Activated CD4-positive, alpha-beta T cell treated with anti-CD3 and anti-CD28 coated beads for 36 hours (primary cell): ENCODE results near the gene TSSC4. TPM values are rescaled to one million over a fixed set of nuclear protein-coding genes. Genes with fewer than 3 reads are reported as not detected.

Experiments
- ATAC-seq: fragments of 200-7000 bp; cut with Tn5 transposase; one replicate; pipeline ENCODE4 v1.10.0; 2021; ENCODE audit warnings: mild to moderate bottlenecking, moderate library complexity
- CTCF ChIA-PET: fragments of 350-600 bp; sonication (Branson Sonifier 250); formaldehyde crosslinking; loops from one replicate; lab custom pipeline; 2021; ENCODE audit warnings: antibody characterized with exemption; lab: Charles Lee
- POLR2A ChIA-PET: fragments of 350-600 bp; sonication (Branson Sonifier 250); formaldehyde crosslinking; loops from one replicate; lab custom pipeline; 2021; ENCODE audit warnings: antibody characterized with exemption, inconsistent platforms; lab: Charles Lee
- DNase-seq: peaks from one replicate; pipeline ENCODE4 v3.0.0-alpha.2; 2020
- H3K27ac Mint-ChIP-seq: one replicate; pipeline ENCODE4 v1.8.0; 2021; ENCODE audit warnings: mixed read lengths
- H3K27me3 Mint-ChIP-seq: one replicate; pipeline ENCODE4 v1.8.0; 2021; ENCODE audit warnings: mixed read lengths
- H3K36me3 Mint-ChIP-seq: one replicate; pipeline ENCODE4 v1.8.0; 2021; ENCODE audit warnings: low read depth, mixed read lengths
- H3K4me1 Mint-ChIP-seq: one replicate; pipeline ENCODE4 v1.8.0; 2021; ENCODE audit warnings: mixed read lengths
- H3K4me3 Mint-ChIP-seq: one replicate; pipeline ENCODE4 v1.8.0; 2021; ENCODE audit warnings: mild to moderate bottlenecking, moderate library complexity, mixed read lengths
- H3K9me3 Mint-ChIP-seq: one replicate; pipeline ENCODE4 v1.8.0; 2021; ENCODE audit warnings: low read depth, mixed read lengths
- intact Hi-C, 2 experiments: fragments of 100-400 bp; cut with DNase I in 1 of 2; cut with micrococcal nuclease in 1 of 2; formaldehyde crosslinking; loops; one replicate each; pipeline versions ENCODE4 v1.14.2 to v1.15.1; 2022 to 2024; cut with DNase I, micrococcal nuclease
- total RNA-seq, 2 experiments: library from RNA; stranded (reverse); gene quantifications; one replicate each; pipeline ENCODE4 v1.2.3, GENCODE V29; 2021

The TSSC4 gene
- total RNA-seq, 2 experiments from 2014 or later, result 19.8 to 38.4 TPM

DNA sequence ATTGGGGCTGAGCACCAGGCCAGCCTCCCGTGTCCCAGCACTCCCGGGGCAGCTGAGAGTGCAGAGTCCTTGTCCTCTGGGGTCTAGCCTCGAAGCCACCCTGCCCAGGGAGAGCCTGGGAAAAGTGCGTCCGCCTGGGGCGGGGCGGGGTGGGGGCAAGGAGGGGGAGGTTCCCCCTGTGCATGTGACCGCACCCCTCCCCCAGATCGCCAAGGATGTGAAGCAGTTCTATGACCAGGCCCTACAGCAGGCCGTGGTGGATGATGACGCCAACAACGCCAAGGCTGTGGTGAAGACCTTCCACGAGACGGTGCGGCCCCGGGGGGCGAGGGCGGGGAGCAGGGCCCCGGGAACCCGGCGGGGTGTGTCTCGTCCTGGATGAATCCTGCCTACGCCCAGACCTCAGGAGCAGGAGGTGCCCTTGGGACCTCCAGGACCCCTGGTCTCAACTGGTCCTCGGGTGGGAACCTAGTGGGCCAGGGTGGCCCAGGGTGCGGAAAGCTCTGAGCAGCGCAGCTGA, 5.3 kb upstream of the TSSC4 start:
- ChIA-PET POLR2A (no interaction called here), CTCF (no interaction called here)
- Mint-ChIP-seq H3K4me3 (no peak overlapping the region), H3K27ac (no peak overlapping the region), H3K27me3 (no peaks in the 10 kb centered on the region), H3K4me1 (peaks cover 3% of the 10 kb centered on the region), H3K36me3 (no peaks in the 10 kb centered on the region), H3K9me3 (no peaks in the 10 kb centered on the region)
- intact Hi-C loops, result loop anchor here in 1 of 2 experiments (5.0 kb wide), 1 partner anchor 1008 kb away; the partner anchor contains the start of gene BRSK2
- DNase-seq (no peak), ATAC-seq (no peak)

DNA sequence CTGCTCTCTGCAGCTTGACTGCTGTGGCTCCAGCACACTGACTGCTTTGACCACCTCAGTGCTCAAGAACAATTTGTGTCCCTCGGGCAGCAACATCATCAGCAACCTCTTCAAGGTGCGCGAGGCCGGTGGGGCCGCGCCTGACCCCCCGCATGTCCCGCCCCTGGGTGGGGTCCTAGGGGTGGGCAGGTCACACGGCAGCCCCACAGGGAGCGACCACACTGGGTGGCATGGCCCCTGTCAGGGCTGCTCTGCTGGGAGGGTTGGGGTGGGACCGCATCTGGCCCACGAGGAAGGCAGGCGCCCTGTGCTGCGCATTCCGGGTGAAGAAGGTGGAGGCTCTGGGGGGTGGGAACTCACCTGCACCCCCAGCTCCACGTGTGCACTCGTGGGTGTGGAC, 4.7 kb upstream of the TSSC4 start:
- ATAC-seq (no peak), DNase-seq (no peak)
- Mint-ChIP-seq H3K4me3 (no peak overlapping the region), H3K9me3 (no peaks in the 10 kb centered on the region), H3K36me3 (no peaks in the 10 kb centered on the region), H3K4me1 (peaks cover 3% of the 10 kb centered on the region), H3K27ac (no peak overlapping the region), H3K27me3 (no peaks in the 10 kb centered on the region)
- intact Hi-C loops, result loop anchor here in 1 of 2 experiments (5.0 kb wide), 1 partner anchor 1009 kb away; the partner anchor contains the start of gene BRSK2
- ChIA-PET POLR2A (no interaction called here), CTCF (no interaction called here)

DNA sequence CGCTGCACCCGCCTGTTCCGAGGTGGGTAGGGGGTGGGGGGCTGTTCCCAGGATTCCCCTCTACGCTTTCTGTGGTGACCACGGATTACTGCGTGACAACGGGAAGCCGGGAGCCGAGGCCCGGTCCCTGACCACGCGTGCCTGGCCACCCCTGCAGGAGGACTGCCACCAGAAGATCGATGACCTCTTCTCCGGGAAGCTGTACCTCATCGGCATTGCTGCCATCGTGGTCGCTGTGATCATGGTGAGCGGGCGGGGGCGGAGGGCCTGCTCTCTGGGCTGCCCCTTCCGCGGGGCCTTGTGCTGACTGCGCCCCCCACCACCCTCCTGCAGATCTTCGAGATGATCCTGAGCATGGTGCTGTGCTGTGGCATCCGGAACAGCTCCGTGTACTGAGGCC, 4.1 kb upstream of the TSSC4 start:
- H3K9me3 Mint-ChIP-seq, result no peaks in the 10 kb centered on the region
- DNase-seq, result no peak
- no peak for ATAC-seq
- POLR2A ChIA-PET, result no interaction called here
- H3K27me3 Mint-ChIP-seq, result no peaks in the 10 kb centered on the region
- no peak overlapping the region for H3K4me3 Mint-ChIP-seq
- peaks cover 2% of the 10 kb centered on the region for H3K36me3 Mint-ChIP-seq
- H3K27ac Mint-ChIP-seq, result no peak overlapping the region
- CTCF ChIA-PET, result no interaction called here
- intact Hi-C loops, result loop anchor here in 1 of 2 experiments (5.0 kb wide), 1 partner anchor 1009 kb away; the partner anchor contains the start of gene BRSK2
- H3K4me1 Mint-ChIP-seq, result peaks cover 5% of the 10 kb centered on the region

DNA sequence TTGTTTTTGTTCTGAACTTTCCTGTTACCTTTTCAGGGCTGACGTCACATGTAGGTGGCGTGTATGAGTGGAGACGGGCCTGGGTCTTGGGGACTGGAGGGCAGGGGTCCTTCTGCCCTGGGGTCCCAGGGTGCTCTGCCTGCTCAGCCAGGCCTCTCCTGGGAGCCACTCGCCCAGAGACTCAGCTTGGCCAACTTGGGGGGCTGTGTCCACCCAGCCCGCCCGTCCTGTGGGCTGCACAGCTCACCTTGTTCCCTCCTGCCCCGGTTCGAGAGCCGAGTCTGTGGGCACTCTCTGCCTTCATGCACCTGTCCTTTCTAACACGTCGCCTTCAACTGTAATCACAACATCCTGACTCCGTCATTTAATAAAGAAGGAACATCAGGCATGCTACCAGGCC, 3.5 kb upstream of the TSSC4 start:
- H3K27me3 Mint-ChIP-seq, result no peaks in the 10 kb centered on the region
- peaks cover 10% of the 10 kb centered on the region for H3K4me1 Mint-ChIP-seq
- POLR2A ChIA-PET, result no interaction called here
- no peak overlapping the region for H3K27ac Mint-ChIP-seq
- no peaks in the 10 kb centered on the region for H3K9me3 Mint-ChIP-seq
- intact Hi-C loops, result loop anchor here in 1 of 2 experiments (5.0 kb wide), 1 partner anchor 1010 kb away; the partner anchor contains the start of gene BRSK2
- CTCF ChIA-PET, result no interaction called here
- H3K4me3 Mint-ChIP-seq, result no peak overlapping the region
- H3K36me3 Mint-ChIP-seq, result peaks cover 3% of the 10 kb centered on the region
- DNase-seq (no peak), ATAC-seq (no peak)

DNA sequence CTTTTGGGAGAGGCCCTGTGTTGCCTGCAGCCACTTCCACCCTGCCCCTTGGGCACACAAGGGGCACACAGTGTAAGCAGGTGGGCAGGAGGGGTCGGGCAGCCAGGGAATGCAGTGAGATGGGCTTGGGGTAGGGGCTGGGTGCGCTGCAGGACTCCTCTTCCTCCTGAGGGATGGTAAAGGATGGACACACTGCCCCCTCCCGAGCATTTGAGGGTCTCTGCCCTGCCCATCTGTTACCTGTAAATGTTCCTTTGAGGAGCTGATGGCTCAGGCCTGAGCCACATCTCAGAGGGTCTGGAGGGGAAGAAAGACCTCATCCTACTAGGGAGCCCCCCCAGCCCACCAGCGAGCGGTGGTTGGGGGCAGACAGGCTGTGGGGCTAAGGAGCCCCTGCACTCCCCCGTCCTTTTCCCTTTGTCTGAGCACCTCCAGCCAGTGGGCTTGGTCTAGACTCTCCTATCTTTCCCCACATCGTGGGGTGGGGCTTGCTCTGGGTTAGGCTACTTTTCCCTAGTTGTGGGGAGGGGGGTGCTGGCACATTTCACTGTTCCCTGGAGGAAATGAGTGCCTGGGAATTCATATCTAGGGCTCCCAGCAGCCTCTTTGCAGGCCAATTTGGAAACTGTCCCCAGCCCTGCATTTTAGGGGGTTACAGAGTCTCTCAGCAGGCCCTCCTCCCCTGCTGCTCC, 1.7 kb upstream of the TSSC4 start:
- peak overlapping the region; percentile 87 for H3K4me3 Mint-ChIP-seq
- peaks cover 16% of the 10 kb centered on the region for H3K4me1 Mint-ChIP-seq
- ChIA-PET CTCF (interaction anchor here (1.0 kb wide), 1 partner anchor 21 kb away, joined by 3 read pairs; no protein-coding TSS in a partner anchor), POLR2A (no interaction called here)
- peaks cover 9% of the 10 kb centered on the region for H3K36me3 Mint-ChIP-seq
- H3K27ac Mint-ChIP-seq, result peak overlapping the region; percentile 84
- intact Hi-C loops, result loop anchor here in 1 of 2 experiments (5.0 kb wide), 1 partner anchor 1012 kb away; the partner anchor contains the start of gene BRSK2
- H3K9me3 Mint-ChIP-seq, result no peaks in the 10 kb centered on the region
- no peak for ATAC-seq
- H3K27me3 Mint-ChIP-seq, result no peaks in the 10 kb centered on the region
- no peak for DNase-seq

DNA sequence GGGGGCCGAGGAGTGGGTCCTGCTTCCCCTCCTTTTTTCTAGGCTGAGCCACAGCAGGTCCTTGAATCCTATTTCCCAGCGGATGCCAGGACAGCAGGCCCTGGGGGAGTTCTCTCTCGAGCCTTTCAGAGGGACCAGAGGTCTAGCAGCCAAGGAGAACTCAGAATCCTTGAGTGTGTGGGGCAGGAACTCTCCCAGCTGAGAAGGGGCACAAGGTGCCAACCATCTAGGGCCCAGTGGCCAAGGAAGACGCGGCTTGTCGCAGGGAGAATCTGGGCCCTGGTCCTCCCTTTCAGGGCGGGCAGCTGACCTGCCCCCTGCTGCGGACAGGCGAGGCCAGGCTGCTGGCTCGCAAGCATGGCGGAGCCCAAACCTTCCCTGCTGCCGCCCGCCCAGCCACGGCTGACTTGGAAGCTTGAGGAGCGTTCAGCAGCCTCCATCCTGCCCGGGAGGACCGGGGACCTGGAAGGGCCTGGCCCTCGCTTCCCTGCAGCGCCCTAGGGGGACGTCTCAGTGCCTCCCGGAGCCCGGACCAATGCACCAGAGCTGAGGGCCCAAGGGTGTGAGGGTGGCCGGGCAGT, 972 bp upstream of the TSSC4 start:
- peaks cover 16% of the 10 kb centered on the region for H3K4me1 Mint-ChIP-seq
- POLR2A ChIA-PET, result interaction anchor here (1.3 kb wide), 1 partner anchor 13 kb away, joined by 3 read pairs; no protein-coding TSS in a partner anchor
- H3K27ac Mint-ChIP-seq, result peak overlapping the region; percentile 84
- H3K9me3 Mint-ChIP-seq, result no peaks in the 10 kb centered on the region
- peaks cover 9% of the 10 kb centered on the region for H3K36me3 Mint-ChIP-seq
- H3K27me3 Mint-ChIP-seq, result no peaks in the 10 kb centered on the region
- DNase-seq, result peak; percentile 48
- peak; percentile 0 for ATAC-seq
- H3K4me3 Mint-ChIP-seq, result peak overlapping the region; percentile 87
- CTCF ChIA-PET, result interaction anchor here (1.2 to 3.1 kb wide), 5 partner anchors 12 to 132 kb away, joined by 3 to 14 read pairs (median 4); no protein-coding TSS in a partner anchor
- intact Hi-C loops, result loop anchor here (1.0 to 5.0 kb wide), 18 partner anchors 20 to 1023 kb away; partner anchors contain the start of genes BRSK2 (in 1 of the 2), C11orf21 (in 1 of the 2), CARS1 (in 1 of the 2) and CD81 (in 1 of the 2)

DNA sequence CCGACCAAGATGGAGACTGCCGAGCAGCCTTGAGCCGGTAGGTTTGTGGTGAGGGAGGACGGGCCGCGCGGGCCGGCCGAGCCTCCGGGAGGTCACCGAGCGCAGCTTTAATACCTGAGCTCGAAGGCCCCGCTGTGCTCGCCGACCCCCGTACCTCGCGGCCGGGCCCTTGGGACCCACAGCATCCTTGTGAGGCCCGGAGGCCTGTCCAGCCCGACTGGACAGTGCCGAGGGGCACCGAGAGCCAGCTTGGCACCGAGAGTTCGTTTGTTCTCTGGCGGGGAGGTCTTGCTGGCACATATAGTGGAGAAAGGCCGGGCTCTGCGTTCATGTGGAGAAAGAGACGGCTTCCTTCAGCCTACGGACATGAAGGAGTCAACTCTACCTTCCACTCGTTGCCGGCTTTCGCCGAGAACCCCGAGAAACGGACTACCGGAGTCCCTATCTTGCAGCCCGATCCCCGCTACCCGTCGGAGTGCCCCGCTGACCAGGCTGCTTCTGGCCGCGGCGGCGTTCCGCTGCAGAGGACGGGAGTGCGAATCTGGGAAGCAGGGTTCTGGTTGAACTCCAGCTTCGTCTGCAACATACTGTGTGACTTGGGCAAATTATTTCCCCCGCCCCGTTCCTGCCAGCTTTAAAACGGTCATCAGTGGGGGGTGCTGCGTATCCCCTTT, 349 bp downstream of the TSSC4 start:
- ChIA-PET CTCF (interaction anchor here (0.6 to 3.1 kb wide), 12 partner anchors 8 to 589 kb away, joined by 3 to 14 read pairs (median 3); partner anchors contain the start of gene INS), POLR2A (interaction anchor here (0.7 to 1.3 kb wide), 4 partner anchors 18 to 588 kb away, joined by 4 to 6 read pairs (median 5); partner anchors contain the start of gene CD81)
- Mint-ChIP-seq H3K27ac (peak overlapping the region; percentile 73), H3K36me3 (peaks cover 9% of the 10 kb centered on the region), H3K4me1 (peaks cover 16% of the 10 kb centered on the region), H3K27me3 (no peaks in the 10 kb centered on the region), H3K4me3 (peak overlapping the region; percentile 87), H3K9me3 (no peaks in the 10 kb centered on the region)
- intact Hi-C loops, result loop anchor here (1.0 to 5.0 kb wide), 17 partner anchors 18 to 1021 kb away; partner anchors contain the start of genes C11orf21 (in 1 of the 2), CARS1 (in 1 of the 2), CD81 (in 1 of the 2) and CDKN1C (in 1 of the 2)
- ATAC-seq, result no peak
- DNase-seq, result no peak

DNA sequence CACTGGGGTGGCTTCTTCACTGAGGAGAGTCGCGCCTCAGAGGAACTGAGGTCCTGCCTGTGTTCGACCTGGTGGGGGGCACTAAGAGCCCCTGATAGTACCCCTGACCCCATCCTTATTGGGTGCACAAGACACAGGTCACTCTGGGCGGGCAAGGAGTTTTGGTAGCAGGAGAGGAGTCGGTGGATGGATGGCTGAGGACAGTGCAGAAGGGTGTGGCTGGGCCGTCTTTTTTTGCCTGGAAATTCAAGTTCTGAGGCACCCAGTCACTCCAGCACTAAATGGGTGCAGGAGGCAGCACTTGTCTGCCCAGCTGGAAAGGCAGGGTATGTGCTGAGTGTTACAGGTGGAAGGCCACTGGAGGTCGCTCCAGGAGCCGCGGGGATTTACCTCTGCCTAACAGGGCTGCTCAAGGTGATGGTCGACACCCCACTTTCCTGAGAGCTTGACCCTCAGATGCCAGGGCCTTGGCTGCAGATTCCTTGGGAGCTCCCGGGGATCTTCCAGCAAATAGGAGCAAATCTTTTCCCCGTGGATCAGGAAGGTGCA, 960 bp downstream of the TSSC4 start:
- intact Hi-C loops, result loop anchor here (2.0 to 5.0 kb wide), 6 partner anchors 204 to 1021 kb away; partner anchors contain the start of genes CARS1 (in 1 of the 2), CTSD (in 1 of the 2), LSP1 (in 1 of the 2) and ZNF195 (in 1 of the 2)
- peaks cover 16% of the 10 kb centered on the region for H3K4me1 Mint-ChIP-seq
- peak overlapping the region; percentile 87 for H3K4me3 Mint-ChIP-seq
- no peaks in the 10 kb centered on the region for H3K9me3 Mint-ChIP-seq
- ChIA-PET CTCF (interaction anchor here (3.1 kb wide), 1 partner anchor 18 kb away, joined by 14 read pairs; no protein-coding TSS in a partner anchor), POLR2A (interaction anchor here (0.9 to 1.1 kb wide), 2 partner anchors 19 to 588 kb away, joined by 4 to 5 read pairs; no protein-coding TSS in a partner anchor)
- H3K36me3 Mint-ChIP-seq, result peaks cover 9% of the 10 kb centered on the region
- H3K27ac Mint-ChIP-seq, result peak overlapping the region; percentile 73
- no peak for DNase-seq
- no peaks in the 10 kb centered on the region for H3K27me3 Mint-ChIP-seq
- no peak for ATAC-seq

DNA sequence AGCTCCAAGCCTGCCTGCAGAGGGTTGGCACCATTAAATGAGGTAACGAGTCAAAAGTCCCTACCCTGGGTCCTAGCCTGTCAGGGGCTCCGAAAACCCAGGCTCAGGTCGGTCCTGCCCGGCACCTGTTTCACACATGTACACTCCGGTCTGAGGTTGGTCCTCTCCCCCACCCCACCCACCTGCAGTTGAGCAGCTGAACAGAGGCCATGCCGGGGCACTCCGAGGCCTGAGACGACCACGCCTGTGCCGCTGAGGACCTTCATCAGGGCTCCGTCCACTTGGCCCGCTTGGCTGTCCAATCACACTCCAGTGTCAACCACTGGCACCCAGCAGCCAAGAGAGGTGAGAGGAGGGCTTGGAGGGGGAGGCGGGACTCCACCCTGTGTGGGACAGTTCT, 1.6 kb downstream of the TSSC4 start:
- peaks cover 9% of the 10 kb centered on the region for H3K36me3 Mint-ChIP-seq
- ATAC-seq (no peak), DNase-seq (no peak)
- no peaks in the 10 kb centered on the region for H3K9me3 Mint-ChIP-seq
- H3K4me1 Mint-ChIP-seq, result peaks cover 16% of the 10 kb centered on the region
- ChIA-PET CTCF (interaction anchor here (0.7 to 3.1 kb wide), 2 partner anchors 18 to 96 kb away, joined by 3 to 14 read pairs; no protein-coding TSS in a partner anchor), POLR2A (no interaction called here)
- intact Hi-C loops, result loop anchor here (5.0 kb wide), 5 partner anchors 205 to 1020 kb away; partner anchors contain the start of genes CTSD (in 1 of the 2), LSP1 (in 1 of the 2) and ZNF195 (in 1 of the 2)
- no peak overlapping the region for H3K27ac Mint-ChIP-seq
- peak overlapping the region; percentile 87 for H3K4me3 Mint-ChIP-seq
- H3K27me3 Mint-ChIP-seq, result no peaks in the 10 kb centered on the region
